ENCODE data around the gene TENM3.

TENM3 gene

DNA sequence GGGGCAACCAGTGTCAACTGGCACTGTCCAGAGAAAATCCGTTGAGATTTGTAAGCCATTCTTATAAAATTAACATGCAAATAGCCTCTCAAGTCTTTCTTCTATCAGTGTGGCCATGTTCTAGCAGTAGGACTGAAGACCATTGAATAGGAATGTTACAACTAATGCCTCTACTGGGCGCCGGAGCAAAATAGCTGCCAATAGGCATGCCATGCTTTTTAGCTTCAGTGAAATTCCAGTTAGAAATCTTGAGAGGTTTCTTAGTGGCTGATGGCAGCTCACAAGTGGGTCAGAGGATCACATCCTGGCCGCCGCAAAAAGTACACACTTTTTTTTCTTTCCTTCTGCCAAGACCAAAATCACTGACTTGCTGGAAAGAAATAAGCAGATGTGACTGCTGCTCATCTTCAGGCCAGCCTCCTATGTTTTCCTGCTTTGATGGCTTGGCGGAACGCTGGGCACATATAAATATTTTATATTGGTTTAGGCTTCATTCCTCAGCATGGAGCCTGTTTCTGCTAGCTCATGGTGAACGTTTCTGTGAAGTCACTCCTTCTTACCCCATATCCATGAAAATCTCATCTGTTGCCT is 293.1 kb downstream of the TENM3 start:
- Histone ChIP-seq H3K9me3 (ENCODE audit: low read length) (no peaks in the 10 kb centered on the region), H3K9me2 (ENCODE audit: low read depth, low read length) (no peaks in the 10 kb centered on the region), H3K79me2 (ENCODE audit: insufficient read depth, low read length) (no peaks in the 10 kb centered on the region), H4K20me1 (ENCODE audit: insufficient read depth, low read length) (no peaks in the 10 kb centered on the region), H3K36me3 (ENCODE audit: insufficient read depth, low read length) (no peaks in the 10 kb centered on the region), H3F3A (ENCODE audit: insufficient read depth, low read length) (no peaks in the 10 kb centered on the region), H3K9ac (ENCODE audit: low read length) (no peak overlapping the region), H3K27ac (ENCODE audit: low read depth, low read length, poor library complexity, severe bottlenecking) (no peak overlapping the region), H3K4me3 (ENCODE audit: low read depth, low read length, poor library complexity, severe bottlenecking) (no peak overlapping the region), H3K4me2 (ENCODE audit: low read length) (no peak overlapping the region), H3K27me3 (ENCODE audit: insufficient read depth, low read length) (no peaks in the 10 kb centered on the region), H2AFZ (ENCODE audit: low read length) (no peak overlapping the region), H3K4me1 (ENCODE audit: insufficient read depth, low read length, severe bottlenecking) (no peaks in the 10 kb centered on the region)
- TF ChIP-seq, protein P1, sequence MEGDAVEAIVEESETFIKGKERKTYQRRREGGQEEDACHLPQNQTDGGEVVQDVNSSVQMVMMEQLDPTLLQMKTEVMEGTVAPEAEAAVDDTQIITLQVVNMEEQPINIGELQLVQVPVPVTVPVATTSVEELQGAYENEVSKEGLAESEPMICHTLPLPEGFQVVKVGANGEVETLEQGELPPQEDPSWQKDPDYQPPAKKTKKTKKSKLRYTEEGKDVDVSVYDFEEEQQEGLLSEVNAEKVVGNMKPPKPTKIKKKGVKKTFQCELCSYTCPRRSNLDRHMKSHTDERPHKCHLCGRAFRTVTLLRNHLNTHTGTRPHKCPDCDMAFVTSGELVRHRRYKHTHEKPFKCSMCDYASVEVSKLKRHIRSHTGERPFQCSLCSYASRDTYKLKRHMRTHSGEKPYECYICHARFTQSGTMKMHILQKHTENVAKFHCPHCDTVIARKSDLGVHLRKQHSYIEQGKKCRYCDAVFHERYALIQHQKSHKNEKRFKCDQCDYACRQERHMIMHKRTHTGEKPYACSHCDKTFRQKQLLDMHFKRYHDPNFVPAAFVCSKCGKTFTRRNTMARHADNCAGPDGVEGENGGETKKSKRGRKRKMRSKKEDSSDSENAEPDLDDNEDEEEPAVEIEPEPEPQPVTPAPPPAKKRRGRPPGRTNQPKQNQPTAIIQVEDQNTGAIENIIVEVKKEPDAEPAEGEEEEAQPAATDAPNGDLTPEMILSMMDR (IDR thresholded peaks at IDR 0.05; ENCODE audit: low read length), result no peak
- TF ChIP-seq EZH2 (IDR thresholded peaks at IDR 0.05; ENCODE audit: borderline replicate concordance, low read length), result no peak

DNA sequence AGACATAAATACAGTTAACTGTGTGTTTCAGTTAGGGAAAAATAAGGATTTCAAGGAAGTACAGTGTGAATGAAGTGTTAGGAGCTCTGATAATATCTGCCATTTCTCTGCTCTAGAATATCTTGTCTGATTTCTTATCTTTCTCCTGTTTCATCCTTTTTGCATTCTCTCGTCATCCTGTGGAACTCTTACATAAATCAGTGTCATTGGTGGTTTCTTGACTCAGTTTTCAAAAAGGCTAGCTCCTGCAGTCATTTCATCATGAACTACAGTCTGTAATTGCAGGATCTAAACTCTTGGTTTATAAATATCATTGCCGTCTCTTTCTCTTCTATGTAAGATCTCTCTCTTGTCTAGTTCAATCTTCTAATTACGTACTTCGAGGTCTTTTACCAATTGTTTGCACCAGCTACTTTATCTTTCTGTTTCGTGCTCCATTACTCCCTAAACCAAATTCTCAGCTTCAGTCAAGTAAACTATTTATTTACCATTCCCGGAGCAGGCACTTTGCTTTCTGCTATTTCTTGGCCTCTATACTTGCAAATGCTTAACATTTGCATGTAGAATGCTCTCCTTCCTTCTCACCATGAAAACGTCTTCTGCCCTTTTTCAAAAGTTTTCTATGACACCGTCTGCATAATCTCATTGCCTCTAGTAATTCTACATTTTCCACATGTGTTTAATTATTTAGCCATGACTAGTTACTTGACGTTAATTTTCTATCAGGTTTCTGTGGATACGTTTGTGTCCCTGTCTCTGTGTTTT is 294.0 kb downstream of the TENM3 start:
- no peak overlapping the region for H3K27ac ChIP-seq (ENCODE audit: low read depth, low read length, poor library complexity, severe bottlenecking)
- no peaks in the 10 kb centered on the region for H4K20me1 ChIP-seq (ENCODE audit: insufficient read depth, low read length)
- TF ChIP-seq, protein P1 (IDR thresholded peaks at IDR 0.05; ENCODE audit: low read length), result no peak
- TF ChIP-seq EZH2 (IDR thresholded peaks at IDR 0.05; ENCODE audit: borderline replicate concordance, low read length), result no peak
- no peaks in the 10 kb centered on the region for H3K36me3 ChIP-seq (ENCODE audit: insufficient read depth, low read length)
- H3K79me2 ChIP-seq (ENCODE audit: insufficient read depth, low read length), result no peaks in the 10 kb centered on the region
- H3K9me2 ChIP-seq (ENCODE audit: low read depth, low read length), result no peaks in the 10 kb centered on the region
- H2AFZ ChIP-seq (ENCODE audit: low read length), result no peak overlapping the region
- no peak overlapping the region for H3K4me2 ChIP-seq (ENCODE audit: low read length)
- H3K4me1 ChIP-seq (ENCODE audit: insufficient read depth, low read length, severe bottlenecking), result no peaks in the 10 kb centered on the region
- H3K4me3 ChIP-seq (ENCODE audit: low read depth, low read length, poor library complexity, severe bottlenecking), result no peak overlapping the region
- H3K9ac ChIP-seq (ENCODE audit: low read length), result no peak overlapping the region
- no peaks in the 10 kb centered on the region for H3F3A ChIP-seq (ENCODE audit: insufficient read depth, low read length)
- no peaks in the 10 kb centered on the region for H3K27me3 ChIP-seq (ENCODE audit: insufficient read depth, low read length)
- no peaks in the 10 kb centered on the region for H3K9me3 ChIP-seq (ENCODE audit: low read length)

DNA sequence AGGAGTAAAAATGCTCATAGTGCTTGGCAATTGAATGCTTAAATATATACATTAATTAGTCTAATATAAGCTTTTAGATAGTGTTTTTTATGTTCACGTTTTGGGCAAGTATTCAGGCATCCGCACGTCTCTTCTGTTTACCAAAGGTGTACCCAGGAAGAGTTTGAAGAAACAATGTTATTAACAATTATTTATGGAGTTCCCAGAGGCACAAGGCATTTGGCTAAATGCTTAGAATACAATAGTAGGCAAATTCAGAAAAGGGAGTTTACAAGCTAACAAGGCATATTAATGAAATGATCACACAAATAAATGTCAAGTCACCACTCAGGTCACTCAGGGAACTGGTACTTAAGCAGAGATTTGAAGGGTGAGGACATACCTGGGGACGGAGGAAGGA is 294.8 kb downstream of the TENM3 start:
- Histone ChIP-seq H3K79me2 (ENCODE audit: insufficient read depth, low read length) (no peaks in the 10 kb centered on the region), H3K9me3 (ENCODE audit: low read length) (no peaks in the 10 kb centered on the region), H3K4me1 (ENCODE audit: insufficient read depth, low read length, severe bottlenecking) (no peaks in the 10 kb centered on the region), H2AFZ (ENCODE audit: low read length) (no peak overlapping the region), H3K4me3 (ENCODE audit: low read depth, low read length, poor library complexity, severe bottlenecking) (no peak overlapping the region), H4K20me1 (ENCODE audit: insufficient read depth, low read length) (no peaks in the 10 kb centered on the region), H3K4me2 (ENCODE audit: low read length) (no peak overlapping the region), H3K27me3 (ENCODE audit: insufficient read depth, low read length) (no peaks in the 10 kb centered on the region), H3K9me2 (ENCODE audit: low read depth, low read length) (no peaks in the 10 kb centered on the region), H3K27ac (ENCODE audit: low read depth, low read length, poor library complexity, severe bottlenecking) (no peak overlapping the region), H3K9ac (ENCODE audit: low read length) (no peak overlapping the region), H3K36me3 (ENCODE audit: insufficient read depth, low read length) (no peaks in the 10 kb centered on the region), H3F3A (ENCODE audit: insufficient read depth, low read length) (no peaks in the 10 kb centered on the region)
- TF ChIP-seq, protein P1 (IDR thresholded peaks at IDR 0.05; ENCODE audit: low read length), result no peak
- TF ChIP-seq EZH2 (IDR thresholded peaks at IDR 0.05; ENCODE audit: borderline replicate concordance, low read length), result no peak
